ENCODE results near the gene HPCAL4. TPM values are rescaled to one million over a fixed set of nuclear protein-coding genes. Genes with fewer than 3 reads are reported as not detected.

The HPCAL4 gene
- total and polyA plus RNA-seq, 7 donors: 0.16 to 1.1 (median 0.83) TPM; not detected in 2

GRCh38 chr1:39683591-39684312, 7.5 kb downstream of the HPCAL4 start:
- intact Hi-C loops (cut with DNase I): no loop called here
- DNase-seq: no peak
- H3K4me3 ChIP-seq: no peak overlapping the region
- no peaks in the 10 kb centered on the region for H3K4me1 ChIP-seq
- no peaks in the 10 kb centered on the region for H3K36me3 ChIP-seq
- 15 to 16% methylated on average over 62 of the region's 62 CpGs for WGBS, 2 donors
- TF ChIP-seq POLR2A (IDR thresholded peaks at IDR 0.05) (no peak), POLR2AphosphoS5 (IDR thresholded peaks at IDR 0.05) (no peak), EP300 (IDR thresholded peaks at IDR 0.05) (no peak)
- TF ChIP-seq, protein P1, sequence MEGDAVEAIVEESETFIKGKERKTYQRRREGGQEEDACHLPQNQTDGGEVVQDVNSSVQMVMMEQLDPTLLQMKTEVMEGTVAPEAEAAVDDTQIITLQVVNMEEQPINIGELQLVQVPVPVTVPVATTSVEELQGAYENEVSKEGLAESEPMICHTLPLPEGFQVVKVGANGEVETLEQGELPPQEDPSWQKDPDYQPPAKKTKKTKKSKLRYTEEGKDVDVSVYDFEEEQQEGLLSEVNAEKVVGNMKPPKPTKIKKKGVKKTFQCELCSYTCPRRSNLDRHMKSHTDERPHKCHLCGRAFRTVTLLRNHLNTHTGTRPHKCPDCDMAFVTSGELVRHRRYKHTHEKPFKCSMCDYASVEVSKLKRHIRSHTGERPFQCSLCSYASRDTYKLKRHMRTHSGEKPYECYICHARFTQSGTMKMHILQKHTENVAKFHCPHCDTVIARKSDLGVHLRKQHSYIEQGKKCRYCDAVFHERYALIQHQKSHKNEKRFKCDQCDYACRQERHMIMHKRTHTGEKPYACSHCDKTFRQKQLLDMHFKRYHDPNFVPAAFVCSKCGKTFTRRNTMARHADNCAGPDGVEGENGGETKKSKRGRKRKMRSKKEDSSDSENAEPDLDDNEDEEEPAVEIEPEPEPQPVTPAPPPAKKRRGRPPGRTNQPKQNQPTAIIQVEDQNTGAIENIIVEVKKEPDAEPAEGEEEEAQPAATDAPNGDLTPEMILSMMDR (IDR thresholded peaks at IDR 0.05): no peak
- H3K27me3 ChIP-seq: peaks cover 0 to 52% (median 23%) of the 10 kb centered on the region in 3 donors
- H3K9me3 ChIP-seq: no peaks in the 10 kb centered on the region
- no peak overlapping the region for H3K27ac ChIP-seq

GRCh38 chr1:39681999-39682398, 9.2 kb downstream of the HPCAL4 start:
- H3K36me3 ChIP-seq: no peaks in the 10 kb centered on the region
- DNase-seq: no peak
- H3K27me3 ChIP-seq: peaks cover 0 to 39% (median 23%) of the 10 kb centered on the region in 3 donors
- 60 to 80% methylated on average over 1 of the region's 1 CpG for WGBS, 2 donors
- intact Hi-C loops (cut with DNase I): no loop called here
- no peak overlapping the region for H3K27ac ChIP-seq
- no peaks in the 10 kb centered on the region for H3K4me1 ChIP-seq
- H3K9me3 ChIP-seq: no peaks in the 10 kb centered on the region
- no peak overlapping the region for H3K4me3 ChIP-seq
- no peak for TF ChIP-seq POLR2AphosphoS5 (IDR thresholded peaks at IDR 0.05)

DNA sequence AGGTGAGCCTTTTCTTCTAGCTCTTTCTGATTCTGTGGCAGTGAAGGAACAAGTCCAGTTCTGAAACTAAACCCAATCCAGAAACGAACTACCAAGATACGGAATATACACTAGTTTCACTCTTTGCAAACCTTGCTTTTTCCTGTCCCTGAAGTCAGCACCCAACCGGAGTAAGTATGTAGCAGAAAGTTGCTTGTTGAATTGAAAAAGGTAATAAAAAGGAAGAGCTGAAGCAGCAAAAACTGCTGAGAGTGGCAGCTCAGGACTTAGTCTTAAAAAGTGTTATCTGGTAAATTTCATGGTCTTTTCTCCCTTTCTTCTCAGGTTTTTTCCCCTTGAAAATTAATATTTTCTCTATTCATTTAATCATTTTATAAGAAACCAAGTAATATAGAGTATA, 9.9 kb downstream of the HPCAL4 start:
- WGBS, 2 donors: 68 to 70% methylated on average over 3 of the region's 3 CpGs
- peaks cover 0 to 32% (median 23%) of the 10 kb centered on the region in 3 donors for H3K27me3 ChIP-seq

DNA sequence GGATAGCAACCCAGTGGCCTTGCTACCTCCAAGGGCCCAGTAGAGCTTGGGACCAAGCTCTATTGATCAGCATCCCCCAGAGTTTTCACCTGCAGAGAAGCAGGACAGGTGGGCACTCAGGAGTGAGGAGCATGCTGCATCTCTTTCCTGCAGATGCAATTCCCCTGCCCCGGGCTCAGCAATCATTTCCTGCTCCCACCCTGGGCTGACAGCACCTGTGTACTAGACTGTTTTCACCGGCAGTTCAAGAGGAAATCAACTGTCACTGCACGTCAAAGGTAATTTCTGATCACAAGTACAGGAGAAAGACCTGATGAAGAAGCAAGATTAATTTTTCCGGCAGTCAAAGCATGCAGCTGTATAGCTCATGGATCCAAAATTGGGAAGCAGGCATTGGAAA, 10.5 kb downstream of the HPCAL4 start:
- DNase-seq: no peak
- TF ChIP-seq POLR2AphosphoS5 (IDR thresholded peaks at IDR 0.05) (no peak), EP300 (IDR thresholded peaks at IDR 0.05) (no peak)
- Histone ChIP-seq H3K4me1 (no peaks in the 10 kb centered on the region), H3K27ac (no peak overlapping the region), H3K9me3 (no peaks in the 10 kb centered on the region), H3K36me3 (no peaks in the 10 kb centered on the region), H3K27me3 (peaks cover 0 to 31% (median 23%) of the 10 kb centered on the region in 3 donors), H3K4me3 (no peak overlapping the region)
- intact Hi-C loops (cut with DNase I): no loop called here
- 49 to 57% methylated on average over 4 of the region's 4 CpGs for WGBS, 2 donors

More for the DNA sequence above, 9.9 kb downstream of the HPCAL4 start:
- Histone ChIP-seq H3K27ac (no peak overlapping the region), H3K9me3 (no peaks in the 10 kb centered on the region), H3K36me3 (no peaks in the 10 kb centered on the region), H3K4me1 (no peaks in the 10 kb centered on the region), H3K4me3 (no peak overlapping the region)
- intact Hi-C loops (cut with DNase I): no loop called here
- no peak for TF ChIP-seq POLR2AphosphoS5 (IDR thresholded peaks at IDR 0.05)
- TF ChIP-seq EP300 (IDR thresholded peaks at IDR 0.05): no peak
- no peak for TF ChIP-seq POLR2A (IDR thresholded peaks at IDR 0.05)
- DNase-seq: no peak

- H3K9me3 ChIP-seq: no peaks in the 10 kb centered on the region
- intact Hi-C loops (cut with DNase I): no loop called here
- H3K4me1 ChIP-seq: no peaks in the 10 kb centered on the region
- peaks cover 0 to 28% (median 19%) of the 10 kb centered on the region in 3 donors for H3K27me3 ChIP-seq
- no peaks in the 10 kb centered on the region for H3K36me3 ChIP-seq
- 63 to 73% methylated on average over 2 of the region's 2 CpGs for WGBS, 2 donors
- H3K4me3 ChIP-seq: no peak overlapping the region
- DNase-seq: no peak
- no peak overlapping the region for H3K27ac ChIP-seq
- TF ChIP-seq EP300 (IDR thresholded peaks at IDR 0.05) (no peak), POLR2AphosphoS5 (IDR thresholded peaks at IDR 0.05) (no peak), POLR2A (IDR thresholded peaks at IDR 0.05) (no peak)
- TF ChIP-seq, protein P1 (IDR thresholded peaks at IDR 0.05): no peak
Observed at GRCh38 chr1:39679821-39680220, 11.4 kb downstream of the HPCAL4 start.

- TF ChIP-seq POLR2A (IDR thresholded peaks at IDR 0.05) (no peak), EP300 (IDR thresholded peaks at IDR 0.05) (no peak)
- Histone ChIP-seq H3K27ac (no peak overlapping the region), H3K4me1 (no peaks in the 10 kb centered on the region), H3K4me3 (no peak overlapping the region), H3K36me3 (no peaks in the 10 kb centered on the region), H3K27me3 (peaks cover 0 to 18% (median 9%) of the 10 kb centered on the region in 3 donors), H3K9me3 (no peaks in the 10 kb centered on the region)
- WGBS, 2 donors: 80 to 81% methylated on average over 2 of the region's 2 CpGs
- intact Hi-C loops (cut with DNase I): no loop called here
- DNase-seq: no peak
Observed at GRCh38 chr1:39678889-39679288, 12.3 kb downstream of the HPCAL4 start.

Data from sigmoid colon (tissue), 7 donors.